ENCODE data around the gene ECM2. TPM values are rescaled to one million over a fixed set of nuclear protein-coding genes. Genes with fewer than 3 reads are reported as not detected.

The ECM2 gene
- total and polyA plus RNA-seq, 8 donors, result 3.8 to 51.2 (median 41.3) TPM

GRCh38 chr9:92528522-92528849 is 7.3 kb downstream of the ECM2 start:
- Histone ChIP-seq H3K4me3 (no peak overlapping the region), H3K4me1 (no peaks in the 10 kb centered on the region), H3K9me3 (no peaks in the 10 kb centered on the region), H3K27me3 (no peaks in the 10 kb centered on the region), H3K27ac (no peak overlapping the region), H3K36me3 (no peaks in the 10 kb centered on the region)
- ATAC-seq (no peak), DNase-seq (no peak)
- intact Hi-C loops (cut with DNase I), result no loop called here
- TF ChIP-seq, protein P1, sequence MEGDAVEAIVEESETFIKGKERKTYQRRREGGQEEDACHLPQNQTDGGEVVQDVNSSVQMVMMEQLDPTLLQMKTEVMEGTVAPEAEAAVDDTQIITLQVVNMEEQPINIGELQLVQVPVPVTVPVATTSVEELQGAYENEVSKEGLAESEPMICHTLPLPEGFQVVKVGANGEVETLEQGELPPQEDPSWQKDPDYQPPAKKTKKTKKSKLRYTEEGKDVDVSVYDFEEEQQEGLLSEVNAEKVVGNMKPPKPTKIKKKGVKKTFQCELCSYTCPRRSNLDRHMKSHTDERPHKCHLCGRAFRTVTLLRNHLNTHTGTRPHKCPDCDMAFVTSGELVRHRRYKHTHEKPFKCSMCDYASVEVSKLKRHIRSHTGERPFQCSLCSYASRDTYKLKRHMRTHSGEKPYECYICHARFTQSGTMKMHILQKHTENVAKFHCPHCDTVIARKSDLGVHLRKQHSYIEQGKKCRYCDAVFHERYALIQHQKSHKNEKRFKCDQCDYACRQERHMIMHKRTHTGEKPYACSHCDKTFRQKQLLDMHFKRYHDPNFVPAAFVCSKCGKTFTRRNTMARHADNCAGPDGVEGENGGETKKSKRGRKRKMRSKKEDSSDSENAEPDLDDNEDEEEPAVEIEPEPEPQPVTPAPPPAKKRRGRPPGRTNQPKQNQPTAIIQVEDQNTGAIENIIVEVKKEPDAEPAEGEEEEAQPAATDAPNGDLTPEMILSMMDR (IDR thresholded peaks at IDR 0.05), result no peak

GRCh38 chr9:92527832-92528521 is 7.8 kb downstream of the ECM2 start:
- TF ChIP-seq, protein P1 (IDR thresholded peaks at IDR 0.05), result no peak
- no peak for DNase-seq
- ATAC-seq, result no peak
- no peaks in the 10 kb centered on the region for H3K4me1 ChIP-seq
- H3K4me3 ChIP-seq, result no peak overlapping the region
- intact Hi-C loops (cut with DNase I), result no loop called here
- H3K9me3 ChIP-seq, result no peaks in the 10 kb centered on the region
- H3K36me3 ChIP-seq, result no peaks in the 10 kb centered on the region
- no peaks in the 10 kb centered on the region for H3K27me3 ChIP-seq
- H3K27ac ChIP-seq, result no peak overlapping the region

GRCh38 chr9:92527291-92527828 is 8.4 kb downstream of the ECM2 start:
- ATAC-seq (no peak), DNase-seq (no peak)
- Histone ChIP-seq H3K27ac (no peak overlapping the region), H3K4me1 (no peaks in the 10 kb centered on the region), H3K27me3 (no peaks in the 10 kb centered on the region), H3K4me3 (no peak overlapping the region), H3K9me3 (no peaks in the 10 kb centered on the region), H3K36me3 (no peaks in the 10 kb centered on the region)
- TF ChIP-seq, protein P1 (IDR thresholded peaks at IDR 0.05), result no peak
- intact Hi-C loops (cut with DNase I), result no loop called here

DNA sequence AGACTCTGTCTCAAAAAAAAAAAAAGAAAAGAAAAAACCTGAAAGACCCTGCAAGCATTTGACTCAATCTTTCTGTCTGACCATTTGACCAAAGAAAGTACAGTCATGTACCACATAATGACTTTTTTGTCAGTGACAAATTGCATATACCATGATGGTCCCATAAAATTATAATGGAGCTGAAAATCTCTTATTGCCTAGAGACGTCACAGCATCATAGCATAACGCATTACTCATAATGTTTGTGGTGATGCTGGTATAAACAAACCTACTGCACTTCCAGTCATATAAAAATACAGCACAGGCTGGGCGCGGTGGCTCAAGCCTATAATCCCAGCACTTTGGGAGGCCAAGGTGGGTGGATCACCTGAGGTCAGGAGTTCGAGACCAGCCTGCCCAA is 10.5 kb downstream of the ECM2 start:
- TF ChIP-seq, protein P1 (IDR thresholded peaks at IDR 0.05), result no peak
- H3K27me3 ChIP-seq, result no peaks in the 10 kb centered on the region
- no peaks in the 10 kb centered on the region for H3K36me3 ChIP-seq
- intact Hi-C loops (cut with DNase I), result no loop called here
- ATAC-seq (no peak), DNase-seq (no peak)
- no peaks in the 10 kb centered on the region for H3K9me3 ChIP-seq
- no peaks in the 10 kb centered on the region for H3K4me1 ChIP-seq
- no peak overlapping the region for H3K4me3 ChIP-seq
- no peak overlapping the region for H3K27ac ChIP-seq

DNA sequence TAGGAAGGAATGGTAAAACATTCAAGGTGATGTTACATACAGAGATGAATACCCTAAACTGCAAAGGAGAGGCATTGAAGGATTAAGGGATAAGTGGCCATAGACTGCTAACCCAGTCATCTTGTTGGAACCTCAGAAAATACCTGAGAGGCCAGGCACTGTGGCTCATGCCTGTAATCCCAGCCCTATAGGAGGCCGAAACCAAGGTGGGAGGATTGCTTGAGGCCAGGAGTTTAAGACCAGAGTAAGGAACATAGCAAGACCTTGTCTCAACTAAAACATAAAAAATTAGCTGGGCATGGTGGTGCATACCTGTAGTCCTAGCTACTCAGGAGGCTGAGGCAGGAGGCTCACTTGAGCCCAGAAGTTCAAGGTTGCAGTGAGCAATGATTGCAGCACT is 10.9 kb downstream of the ECM2 start:
- TF ChIP-seq, protein P1 (IDR thresholded peaks at IDR 0.05), result no peak
- H3K4me3 ChIP-seq, result no peak overlapping the region
- H3K27me3 ChIP-seq, result no peaks in the 10 kb centered on the region
- intact Hi-C loops (cut with DNase I), result no loop called here
- no peaks in the 10 kb centered on the region for H3K36me3 ChIP-seq
- ATAC-seq (no peak), DNase-seq (no peak)
- H3K4me1 ChIP-seq, result no peaks in the 10 kb centered on the region
- H3K27ac ChIP-seq, result no peak overlapping the region
- no peaks in the 10 kb centered on the region for H3K9me3 ChIP-seq

Data from left lung (tissue), 10 donors.